AG10803 (cell line): Measurements from ENCODE around the gene SCGN.
"Not testable (repeated sequence)": the region's sequence is repeated elsewhere in the genome, so short reads cannot be mapped to it uniquely, and the experiment has no call there.

ENCODE experiments used
- DNase-seq: peaks from one replicate; pipeline ENCODE4 v3.0.0; 2010; ENCODE audit warnings: low read depth
- H3K4me3 ChIP-seq: 2 replicates; pipeline ENCODE4 v1.5.1; 2011; ENCODE audit warnings: mild to moderate bottlenecking, low read length, control low read depth
- TF ChIP-seq, protein P1 (sequence below): conservative IDR thresholded peaks from 2 replicates; pipeline ENCODE4 v1.5.1; 2011; ENCODE audit warnings: mild to moderate bottlenecking, low read length, control low read depth, inconsistent platforms

Gene SCGN

DNA sequence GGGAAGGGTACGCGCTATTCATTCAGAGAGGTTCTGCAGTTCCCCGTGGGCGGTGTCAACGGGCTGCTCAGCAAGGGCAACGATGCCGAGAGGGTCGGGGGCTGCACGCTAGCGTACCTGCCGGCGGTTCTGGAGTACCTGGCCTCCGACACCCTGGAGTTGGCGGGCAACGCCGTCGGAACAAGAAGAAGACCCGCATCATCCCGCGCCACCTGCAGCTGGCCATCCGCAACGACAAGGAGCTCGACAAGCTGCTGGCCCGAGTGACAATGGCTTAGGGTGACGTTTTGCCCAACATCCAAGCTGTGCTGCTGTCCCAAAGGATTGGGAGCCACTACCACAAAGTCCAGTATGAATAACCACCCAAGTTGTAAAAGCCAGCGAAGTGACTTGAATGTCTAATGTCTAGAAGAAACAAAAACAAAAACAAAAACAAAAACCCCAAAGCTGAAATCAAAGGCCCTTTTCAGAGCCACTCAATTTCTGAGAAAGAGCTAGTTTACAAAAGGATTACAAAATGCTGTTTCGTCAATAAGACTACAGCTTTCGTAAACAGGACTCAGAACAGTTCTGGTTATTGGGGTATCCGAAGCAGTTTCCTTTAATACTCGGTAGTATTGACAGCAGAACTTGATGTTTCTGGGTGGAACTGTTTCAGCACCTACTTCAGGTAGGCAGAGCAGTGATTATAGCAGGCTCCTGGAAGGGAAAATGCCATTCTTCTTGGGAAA is 80.6 kb downstream of the SCGN start:
- DNase-seq: no peak
- no peak overlapping the region for H3K4me3 ChIP-seq
- TF ChIP-seq, protein P1, sequence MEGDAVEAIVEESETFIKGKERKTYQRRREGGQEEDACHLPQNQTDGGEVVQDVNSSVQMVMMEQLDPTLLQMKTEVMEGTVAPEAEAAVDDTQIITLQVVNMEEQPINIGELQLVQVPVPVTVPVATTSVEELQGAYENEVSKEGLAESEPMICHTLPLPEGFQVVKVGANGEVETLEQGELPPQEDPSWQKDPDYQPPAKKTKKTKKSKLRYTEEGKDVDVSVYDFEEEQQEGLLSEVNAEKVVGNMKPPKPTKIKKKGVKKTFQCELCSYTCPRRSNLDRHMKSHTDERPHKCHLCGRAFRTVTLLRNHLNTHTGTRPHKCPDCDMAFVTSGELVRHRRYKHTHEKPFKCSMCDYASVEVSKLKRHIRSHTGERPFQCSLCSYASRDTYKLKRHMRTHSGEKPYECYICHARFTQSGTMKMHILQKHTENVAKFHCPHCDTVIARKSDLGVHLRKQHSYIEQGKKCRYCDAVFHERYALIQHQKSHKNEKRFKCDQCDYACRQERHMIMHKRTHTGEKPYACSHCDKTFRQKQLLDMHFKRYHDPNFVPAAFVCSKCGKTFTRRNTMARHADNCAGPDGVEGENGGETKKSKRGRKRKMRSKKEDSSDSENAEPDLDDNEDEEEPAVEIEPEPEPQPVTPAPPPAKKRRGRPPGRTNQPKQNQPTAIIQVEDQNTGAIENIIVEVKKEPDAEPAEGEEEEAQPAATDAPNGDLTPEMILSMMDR: no peak

DNA sequence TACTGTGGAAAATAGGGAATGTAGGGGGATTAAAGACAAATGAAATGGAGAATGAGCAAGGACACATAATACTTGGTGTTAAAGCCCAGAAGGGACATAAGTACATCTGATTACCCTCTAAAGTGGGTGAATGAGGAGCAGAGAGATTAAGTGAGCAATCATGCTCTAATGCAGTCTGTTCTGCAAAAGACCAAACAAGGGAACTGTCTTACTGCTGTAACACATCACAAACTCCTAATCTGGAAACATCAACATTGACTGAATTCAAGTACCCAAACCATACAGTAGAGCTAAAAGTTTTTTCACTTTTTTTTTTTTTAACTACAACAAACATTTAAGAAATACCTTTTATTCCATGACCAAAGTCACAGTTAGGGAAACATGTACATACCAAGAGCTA is 83.2 kb downstream of the SCGN start:
- DNase-seq: no peak
- H3K4me3 ChIP-seq: no peak overlapping the region
- TF ChIP-seq, protein P1: no peak

- no peak for DNase-seq
- TF ChIP-seq, protein P1: no peak
- H3K4me3 ChIP-seq: no peak overlapping the region
Measured at GRCh38 chr6:25743868-25744267, 91.9 kb downstream of the SCGN start.

DNA sequence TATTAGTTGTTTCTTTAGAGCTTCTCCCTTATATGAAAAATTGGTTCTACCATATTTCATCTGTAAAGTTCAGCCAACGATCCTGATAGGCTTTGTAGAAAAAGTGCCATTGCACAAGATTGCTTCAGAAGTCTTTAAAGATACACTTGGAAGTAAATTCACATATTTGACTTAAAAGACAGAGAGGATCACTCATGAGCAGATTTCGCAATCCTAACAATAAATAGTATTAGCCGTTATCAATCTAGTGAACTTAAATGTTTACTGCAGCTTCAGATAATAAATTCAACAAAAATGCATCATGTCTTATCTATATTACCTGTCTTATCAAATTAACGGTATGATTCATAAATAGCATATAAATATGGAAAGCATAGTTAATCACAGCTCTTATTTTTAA is 93.8 kb downstream of the SCGN start:
- no peak overlapping the region for H3K4me3 ChIP-seq
- DNase-seq: no peak
- TF ChIP-seq, protein P1: no peak

GRCh38 chr6:25746968-25747367 is 95.0 kb downstream of the SCGN start:
- TF ChIP-seq, protein P1: no peak
- H3K4me3 ChIP-seq: no peak overlapping the region

DNA sequence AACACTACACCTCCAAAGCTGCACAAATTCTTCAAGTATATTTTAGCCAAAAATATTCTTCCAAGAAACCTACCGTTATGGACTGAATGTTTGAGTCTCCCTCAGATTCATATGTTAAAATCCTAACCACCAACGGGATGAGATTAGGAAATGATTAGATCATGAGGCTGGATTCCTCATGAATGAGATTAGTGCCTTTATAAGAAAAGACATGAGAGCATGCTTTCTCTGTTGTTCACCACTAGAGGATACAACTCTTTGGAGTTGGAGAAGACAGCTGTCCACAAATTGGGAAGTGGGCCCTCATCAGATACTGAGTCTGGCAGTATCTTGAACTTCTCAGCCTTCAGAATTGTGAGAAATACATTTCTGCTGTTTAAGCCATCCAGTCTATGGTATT is 95.5 kb downstream of the SCGN start:
- DNase-seq: no peak
- TF ChIP-seq, protein P1: no peak
- H3K4me3 ChIP-seq: no peak overlapping the region

More at GRCh38 chr6:25746968-25747367, 95.0 kb downstream of the SCGN start:
- no peak for DNase-seq

DNA sequence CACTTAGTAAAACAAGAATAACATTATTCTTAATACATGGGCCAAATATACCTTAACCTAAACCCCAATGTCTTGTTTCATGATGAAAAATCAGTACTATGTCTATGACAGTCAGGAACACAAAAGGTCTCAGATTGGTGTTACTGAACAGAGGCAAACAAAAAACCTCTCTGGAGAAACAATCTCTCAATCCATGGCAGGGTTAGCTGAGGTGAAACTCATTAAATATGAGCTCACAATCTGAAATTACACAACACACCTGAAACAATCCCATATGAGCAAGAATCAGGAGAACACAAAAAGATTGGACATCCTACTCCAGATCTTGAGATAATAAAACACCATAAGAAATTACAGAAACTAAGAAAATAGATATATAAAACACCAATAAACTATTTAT is 96.0 kb downstream of the SCGN start:
- H3K4me3 ChIP-seq: no peak overlapping the region
- DNase-seq: no peak
- TF ChIP-seq, protein P1: no peak

DNA sequence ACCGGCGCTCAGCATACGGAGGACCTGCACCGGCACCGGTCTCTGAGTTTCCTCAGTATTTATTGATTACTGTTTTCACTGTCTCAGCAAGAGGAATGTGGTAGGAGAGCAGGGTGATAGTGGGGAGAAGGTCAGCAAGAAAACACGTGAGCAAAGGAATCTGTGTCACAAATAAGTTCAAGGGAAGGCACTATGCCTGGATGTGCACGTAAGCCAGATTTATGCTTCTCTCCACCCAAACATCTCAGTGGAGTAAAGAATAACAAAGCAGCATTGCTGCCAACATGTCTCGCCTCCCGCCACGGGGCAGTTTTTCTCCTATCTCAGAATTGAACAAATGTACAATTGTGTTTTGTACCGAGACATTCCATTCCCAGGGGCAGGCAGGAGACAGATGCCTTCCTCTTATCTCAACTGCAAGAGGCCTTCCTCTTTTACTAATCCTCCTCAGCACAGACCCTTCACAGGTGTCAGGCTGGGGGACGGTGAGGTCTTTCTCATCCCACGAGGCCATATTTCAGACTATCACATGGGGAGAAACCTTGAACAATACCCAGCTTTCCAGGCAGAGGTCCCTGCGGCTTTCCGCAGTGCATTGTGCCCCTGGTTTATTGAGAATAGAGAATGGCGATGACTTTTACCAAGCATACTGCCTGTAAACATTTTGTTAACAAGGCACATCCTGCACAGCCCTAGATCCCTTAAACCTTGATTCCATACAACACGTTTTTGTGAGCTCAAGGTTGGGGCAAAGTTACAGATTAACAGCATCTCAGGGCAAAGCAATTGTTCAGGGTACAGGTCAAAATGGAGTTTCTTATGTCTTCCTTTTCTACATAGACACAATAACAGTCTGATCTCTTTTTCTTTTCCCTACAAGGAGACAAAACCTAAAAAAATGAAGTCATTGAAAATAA is 96.8 kb downstream of the SCGN start:
- not testable (repeated sequence) for H3K4me3 ChIP-seq, DNase-seq
